Measurements from ENCODE around the gene PSD.

DNA sequence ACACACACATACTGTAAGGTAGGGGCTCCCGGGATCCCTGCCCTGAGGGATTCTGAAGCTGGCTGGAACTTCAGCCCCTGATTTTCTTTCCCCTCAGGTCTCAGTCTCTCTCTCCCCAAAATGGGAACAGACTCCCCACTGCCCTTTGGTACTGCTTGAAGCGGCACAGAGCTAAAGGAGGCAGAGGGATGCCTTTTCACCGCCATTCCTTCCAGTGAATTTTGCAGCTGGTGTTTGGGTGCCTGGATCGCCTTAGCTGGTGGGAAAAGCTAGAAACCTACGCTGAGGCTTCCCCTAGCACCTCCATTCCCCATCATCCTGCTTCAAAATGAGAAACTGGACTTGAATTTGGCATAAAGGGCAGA, 16.5 kb upstream of the PSD start:
- TF ChIP-seq, protein P1, sequence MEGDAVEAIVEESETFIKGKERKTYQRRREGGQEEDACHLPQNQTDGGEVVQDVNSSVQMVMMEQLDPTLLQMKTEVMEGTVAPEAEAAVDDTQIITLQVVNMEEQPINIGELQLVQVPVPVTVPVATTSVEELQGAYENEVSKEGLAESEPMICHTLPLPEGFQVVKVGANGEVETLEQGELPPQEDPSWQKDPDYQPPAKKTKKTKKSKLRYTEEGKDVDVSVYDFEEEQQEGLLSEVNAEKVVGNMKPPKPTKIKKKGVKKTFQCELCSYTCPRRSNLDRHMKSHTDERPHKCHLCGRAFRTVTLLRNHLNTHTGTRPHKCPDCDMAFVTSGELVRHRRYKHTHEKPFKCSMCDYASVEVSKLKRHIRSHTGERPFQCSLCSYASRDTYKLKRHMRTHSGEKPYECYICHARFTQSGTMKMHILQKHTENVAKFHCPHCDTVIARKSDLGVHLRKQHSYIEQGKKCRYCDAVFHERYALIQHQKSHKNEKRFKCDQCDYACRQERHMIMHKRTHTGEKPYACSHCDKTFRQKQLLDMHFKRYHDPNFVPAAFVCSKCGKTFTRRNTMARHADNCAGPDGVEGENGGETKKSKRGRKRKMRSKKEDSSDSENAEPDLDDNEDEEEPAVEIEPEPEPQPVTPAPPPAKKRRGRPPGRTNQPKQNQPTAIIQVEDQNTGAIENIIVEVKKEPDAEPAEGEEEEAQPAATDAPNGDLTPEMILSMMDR (IDR thresholded peaks at IDR 0.05) = no peak
- no peak for TF ChIP-seq POLR2A (IDR thresholded peaks at IDR 0.05)

All from esophagus squamous epithelium (tissue), 4 donors.